Measurements from ENCODE around the gene RIN2.

RIN2 gene

DNA sequence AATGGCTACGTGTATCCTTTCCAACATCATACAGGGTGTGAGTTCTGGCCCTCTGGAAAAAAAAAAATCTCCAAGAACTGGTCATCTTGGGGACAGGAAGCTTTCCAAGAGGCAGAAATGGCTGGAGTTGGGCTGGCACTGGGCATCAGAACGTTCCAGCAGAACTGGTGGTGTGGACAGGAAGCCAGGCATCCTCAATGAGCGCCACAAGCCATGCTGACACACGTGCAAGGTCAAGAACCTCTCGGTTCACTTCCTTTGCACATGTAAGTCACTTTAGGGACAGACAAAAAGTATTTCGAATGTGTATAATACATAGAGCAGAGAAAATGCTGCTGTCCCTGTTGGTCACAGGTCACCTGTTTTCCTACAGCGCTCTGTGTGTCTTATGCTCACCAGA is 27.4 kb upstream of the RIN2 start:
- no peaks in the 10 kb centered on the region for H3K9me3 ChIP-seq (ENCODE audit: low read length)
- no peaks in the 10 kb centered on the region for H3K36me3 ChIP-seq (ENCODE audit: insufficient read depth, low read length)
- no peaks in the 10 kb centered on the region for H3K4me1 ChIP-seq (ENCODE audit: insufficient read depth, low read length, severe bottlenecking)
- no peak overlapping the region for H2AFZ ChIP-seq (ENCODE audit: low read length)
- H3K27me3 ChIP-seq (ENCODE audit: insufficient read depth, low read length): no peaks in the 10 kb centered on the region
- H3F3A ChIP-seq (ENCODE audit: insufficient read depth, low read length): no peaks in the 10 kb centered on the region
- no peaks in the 10 kb centered on the region for H3K9me2 ChIP-seq (ENCODE audit: low read depth, low read length)
- no peak overlapping the region for H3K27ac ChIP-seq (ENCODE audit: low read depth, low read length, poor library complexity, severe bottlenecking)
- H3K4me3 ChIP-seq (ENCODE audit: low read depth, low read length, poor library complexity, severe bottlenecking): no peak overlapping the region
- no peak overlapping the region for H3K4me2 ChIP-seq (ENCODE audit: low read length)
- no peaks in the 10 kb centered on the region for H3K79me2 ChIP-seq (ENCODE audit: insufficient read depth, low read length)
- no peak for TF ChIP-seq EZH2 (IDR thresholded peaks at IDR 0.05; ENCODE audit: borderline replicate concordance, low read length)
- TF ChIP-seq, protein P1, sequence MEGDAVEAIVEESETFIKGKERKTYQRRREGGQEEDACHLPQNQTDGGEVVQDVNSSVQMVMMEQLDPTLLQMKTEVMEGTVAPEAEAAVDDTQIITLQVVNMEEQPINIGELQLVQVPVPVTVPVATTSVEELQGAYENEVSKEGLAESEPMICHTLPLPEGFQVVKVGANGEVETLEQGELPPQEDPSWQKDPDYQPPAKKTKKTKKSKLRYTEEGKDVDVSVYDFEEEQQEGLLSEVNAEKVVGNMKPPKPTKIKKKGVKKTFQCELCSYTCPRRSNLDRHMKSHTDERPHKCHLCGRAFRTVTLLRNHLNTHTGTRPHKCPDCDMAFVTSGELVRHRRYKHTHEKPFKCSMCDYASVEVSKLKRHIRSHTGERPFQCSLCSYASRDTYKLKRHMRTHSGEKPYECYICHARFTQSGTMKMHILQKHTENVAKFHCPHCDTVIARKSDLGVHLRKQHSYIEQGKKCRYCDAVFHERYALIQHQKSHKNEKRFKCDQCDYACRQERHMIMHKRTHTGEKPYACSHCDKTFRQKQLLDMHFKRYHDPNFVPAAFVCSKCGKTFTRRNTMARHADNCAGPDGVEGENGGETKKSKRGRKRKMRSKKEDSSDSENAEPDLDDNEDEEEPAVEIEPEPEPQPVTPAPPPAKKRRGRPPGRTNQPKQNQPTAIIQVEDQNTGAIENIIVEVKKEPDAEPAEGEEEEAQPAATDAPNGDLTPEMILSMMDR (IDR thresholded peaks at IDR 0.05; ENCODE audit: low read length): no peak
- H4K20me1 ChIP-seq (ENCODE audit: insufficient read depth, low read length): no peaks in the 10 kb centered on the region
- no peak overlapping the region for H3K9ac ChIP-seq (ENCODE audit: low read length)

DNA sequence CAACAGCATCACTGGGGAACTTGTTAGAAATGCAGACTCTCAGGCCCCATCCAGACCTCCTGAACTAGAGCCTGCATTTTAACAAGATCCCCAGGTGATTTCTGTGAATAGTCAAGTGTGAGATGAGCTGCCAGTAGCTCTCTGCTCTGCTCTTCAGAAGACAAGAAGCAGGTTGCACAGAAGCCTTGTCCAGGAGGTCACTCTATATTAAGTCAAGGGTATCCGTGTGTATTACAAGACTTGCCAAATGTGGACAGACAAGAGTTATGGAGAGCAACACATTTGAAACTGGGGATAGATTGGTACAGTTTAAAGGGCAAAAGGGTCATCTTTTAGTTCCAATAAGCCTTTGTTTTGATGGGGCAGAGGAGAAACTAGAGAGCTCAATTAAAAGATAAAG is 23.2 kb upstream of the RIN2 start:
- Histone ChIP-seq H3K27me3 (ENCODE audit: insufficient read depth, low read length) (no peaks in the 10 kb centered on the region), H3K4me2 (ENCODE audit: low read length) (no peak overlapping the region)
- TF ChIP-seq, protein P1 (IDR thresholded peaks at IDR 0.05; ENCODE audit: low read length): no peak
- TF ChIP-seq EZH2 (IDR thresholded peaks at IDR 0.05; ENCODE audit: borderline replicate concordance, low read length): no peak

DNA sequence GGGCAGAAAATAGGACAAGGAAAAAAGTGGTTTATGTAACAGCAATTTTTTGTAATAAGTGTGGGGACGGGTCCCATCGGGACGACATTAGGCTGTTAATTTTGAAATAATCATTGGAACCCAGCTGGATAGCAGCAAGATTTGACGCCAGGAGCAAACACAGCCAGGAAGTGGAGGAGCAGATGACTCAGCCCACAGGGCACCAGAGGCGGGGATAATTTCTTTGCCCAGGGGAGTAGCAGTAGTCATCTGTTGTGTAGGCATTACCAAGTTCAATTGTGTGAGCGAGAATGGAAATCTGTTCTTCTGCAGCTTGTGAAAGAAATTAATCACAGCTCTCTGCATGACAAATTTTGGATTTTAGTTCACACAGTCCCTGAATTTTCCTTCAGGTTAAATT is 22.6 kb upstream of the RIN2 start:
- no peaks in the 10 kb centered on the region for H3F3A ChIP-seq (ENCODE audit: insufficient read depth, low read length)
- no peak overlapping the region for H2AFZ ChIP-seq (ENCODE audit: low read length)
- no peak overlapping the region for H3K9ac ChIP-seq (ENCODE audit: low read length)
- no peaks in the 10 kb centered on the region for H3K79me2 ChIP-seq (ENCODE audit: insufficient read depth, low read length)
- H3K27me3 ChIP-seq (ENCODE audit: insufficient read depth, low read length): no peaks in the 10 kb centered on the region
- no peaks in the 10 kb centered on the region for H3K9me2 ChIP-seq (ENCODE audit: low read depth, low read length)
- H3K4me1 ChIP-seq (ENCODE audit: insufficient read depth, low read length, severe bottlenecking): no peaks in the 10 kb centered on the region
- H3K4me2 ChIP-seq (ENCODE audit: low read length): no peak overlapping the region
- no peaks in the 10 kb centered on the region for H4K20me1 ChIP-seq (ENCODE audit: insufficient read depth, low read length)
- no peaks in the 10 kb centered on the region for H3K9me3 ChIP-seq (ENCODE audit: low read length)
- no peak overlapping the region for H3K27ac ChIP-seq (ENCODE audit: low read depth, low read length, poor library complexity, severe bottlenecking)
- H3K4me3 ChIP-seq (ENCODE audit: low read depth, low read length, poor library complexity, severe bottlenecking): no peak overlapping the region
- TF ChIP-seq, protein P1 (IDR thresholded peaks at IDR 0.05; ENCODE audit: low read length): no peak
- no peak for TF ChIP-seq EZH2 (IDR thresholded peaks at IDR 0.05; ENCODE audit: borderline replicate concordance, low read length)
- H3K36me3 ChIP-seq (ENCODE audit: insufficient read depth, low read length): no peaks in the 10 kb centered on the region

More for the DNA sequence above, 23.2 kb upstream of the RIN2 start:
- H4K20me1 ChIP-seq (ENCODE audit: insufficient read depth, low read length): no peaks in the 10 kb centered on the region
- no peak overlapping the region for H2AFZ ChIP-seq (ENCODE audit: low read length)
- H3K4me3 ChIP-seq (ENCODE audit: low read depth, low read length, poor library complexity, severe bottlenecking): no peak overlapping the region
- H3K27ac ChIP-seq (ENCODE audit: low read depth, low read length, poor library complexity, severe bottlenecking): no peak overlapping the region
- no peaks in the 10 kb centered on the region for H3K4me1 ChIP-seq (ENCODE audit: insufficient read depth, low read length, severe bottlenecking)
- H3K36me3 ChIP-seq (ENCODE audit: insufficient read depth, low read length): no peaks in the 10 kb centered on the region
- H3K79me2 ChIP-seq (ENCODE audit: insufficient read depth, low read length): no peaks in the 10 kb centered on the region
- H3K9me2 ChIP-seq (ENCODE audit: low read depth, low read length): no peaks in the 10 kb centered on the region
- no peaks in the 10 kb centered on the region for H3F3A ChIP-seq (ENCODE audit: insufficient read depth, low read length)
- H3K9me3 ChIP-seq (ENCODE audit: low read length): no peaks in the 10 kb centered on the region
- H3K9ac ChIP-seq (ENCODE audit: low read length): no peak overlapping the region

Data from OCI-LY1 (cell line).